ENCODE results near the gene BLOC1S3. TPM values are rescaled to one million over a fixed set of nuclear protein-coding genes. Genes with fewer than 3 reads are reported as not detected.

The BLOC1S3 gene
- total RNA-seq, 1 donor from 2014 or later, result 21.9 TPM

GRCh38 chr19:45149129-45149528 is 29.5 kb upstream of the BLOC1S3 start:
- peaks cover 32% of the 10 kb centered on the region for H3K27me3 ChIP-seq (ENCODE audit: control insufficient read depth, insufficient read depth, low read length)
- no peak for TF ChIP-seq CTCF (IDR thresholded peaks at IDR 0.05; ENCODE audit: insufficient read depth, low read length, poor library complexity, severe bottlenecking)
- H3K4me3 ChIP-seq (ENCODE audit: low read depth, low read length), result no peak overlapping the region

GRCh38 chr19:45150180-45150579 is 28.4 kb upstream of the BLOC1S3 start:
- DNase-seq (ENCODE audit: low read depth), result no peak
- no peak for TF ChIP-seq CTCF (IDR thresholded peaks at IDR 0.05; ENCODE audit: insufficient read depth, low read length, poor library complexity, severe bottlenecking)
- H3K36me3 ChIP-seq (ENCODE audit: control insufficient read depth, insufficient read depth, low read length), result no peaks in the 10 kb centered on the region
- peaks cover 32% of the 10 kb centered on the region for H3K27me3 ChIP-seq (ENCODE audit: control insufficient read depth, insufficient read depth, low read length)
- H3K4me3 ChIP-seq (ENCODE audit: low read depth, low read length), result no peak overlapping the region

More at GRCh38 chr19:45149129-45149528, 29.5 kb upstream of the BLOC1S3 start:
- no peak for DNase-seq (ENCODE audit: low read depth)
- no peaks in the 10 kb centered on the region for H3K36me3 ChIP-seq (ENCODE audit: control insufficient read depth, insufficient read depth, low read length)

GRCh38 chr19:45150751-45151281 is 27.8 kb upstream of the BLOC1S3 start:
- no peak overlapping the region for H3K4me3 ChIP-seq (ENCODE audit: low read depth, low read length)
- peaks cover 32% of the 10 kb centered on the region for H3K27me3 ChIP-seq (ENCODE audit: control insufficient read depth, insufficient read depth, low read length)
- no peak for DNase-seq (ENCODE audit: low read depth)
- no peak for TF ChIP-seq CTCF (IDR thresholded peaks at IDR 0.05; ENCODE audit: insufficient read depth, low read length, poor library complexity, severe bottlenecking)
- H3K36me3 ChIP-seq (ENCODE audit: control insufficient read depth, insufficient read depth, low read length), result no peaks in the 10 kb centered on the region

GRCh38 chr19:45151320-45151719 is 27.3 kb upstream of the BLOC1S3 start:
- TF ChIP-seq CTCF (IDR thresholded peaks at IDR 0.05; ENCODE audit: insufficient read depth, low read length, poor library complexity, severe bottlenecking), result no peak
- no peak for DNase-seq (ENCODE audit: low read depth)

GRCh38 chr19:45151821-45152503 is 26.6 kb upstream of the BLOC1S3 start:
- DNase-seq (ENCODE audit: low read depth), result no peak
- Histone ChIP-seq H3K27me3 (ENCODE audit: control insufficient read depth, insufficient read depth, low read length) (peaks cover 40% of the 10 kb centered on the region), H3K36me3 (ENCODE audit: control insufficient read depth, insufficient read depth, low read length) (no peaks in the 10 kb centered on the region), H3K4me3 (ENCODE audit: low read depth, low read length) (no peak overlapping the region)
- no peak for TF ChIP-seq CTCF (IDR thresholded peaks at IDR 0.05; ENCODE audit: insufficient read depth, low read length, poor library complexity, severe bottlenecking)

More at GRCh38 chr19:45151320-45151719, 27.3 kb upstream of the BLOC1S3 start:
- Histone ChIP-seq H3K4me3 (ENCODE audit: low read depth, low read length) (no peak overlapping the region), H3K36me3 (ENCODE audit: control insufficient read depth, insufficient read depth, low read length) (no peaks in the 10 kb centered on the region), H3K27me3 (ENCODE audit: control insufficient read depth, insufficient read depth, low read length) (peaks cover 35% of the 10 kb centered on the region)
